MM.1S (cell line): ENCODE results near the gene RAB11FIP4.
"Not testable (repeated sequence)": the region's sequence is repeated elsewhere in the genome, so short reads cannot be mapped to it uniquely, and the experiment has no call there.

ENCODE experiments used
- DNase-seq: peaks from one replicate; pipeline ENCODE4 v3.0.0-alpha.2; 2015
- H2AFZ ChIP-seq: fragments of 300-600 bp; sonication (generic); 2 replicates; pipeline ENCODE4 v1.6.0; 2016; ENCODE audit warnings: antibody characterized with exemption, low read length
- H3F3A ChIP-seq: fragments of 300-600 bp; sonication (generic); 2 replicates; pipeline ENCODE4 v1.6.1; 2016; ENCODE audit warnings: mild to moderate bottlenecking, antibody characterized with exemption, low read length, moderate library complexity, mixed read lengths; ENCODE audit not compliant: insufficient read depth
- H3K27ac ChIP-seq: fragments of 300-600 bp; sonication (generic); 2 replicates; pipeline ENCODE4 v1.5.1; 2016; ENCODE audit warnings: mild to moderate bottlenecking, low read length
- H3K27me3 ChIP-seq: fragments of 300-600 bp; sonication (generic); replicated peaks from 2 replicates; pipeline ENCODE4 v1.6.0; 2016; ENCODE audit warnings: low read length; ENCODE audit not compliant: insufficient read depth
- H3K36me3 ChIP-seq: fragments of 300-600 bp; sonication (generic); replicated peaks from 2 replicates; pipeline ENCODE4 v1.6.1; 2016; ENCODE audit warnings: mild to moderate bottlenecking, low read length, mixed read lengths; ENCODE audit not compliant: insufficient read depth
- H3K4me1 ChIP-seq: fragments of 300-600 bp; sonication (generic); 2 replicates; pipeline ENCODE4 v1.6.1; 2016; ENCODE audit warnings: low read length, mixed read lengths
- H3K4me2 ChIP-seq: fragments of 300-600 bp; sonication (generic); 2 replicates; pipeline ENCODE4 v1.6.0; 2016; ENCODE audit warnings: low read depth, low read length
- H3K4me3 ChIP-seq: fragments of 300-600 bp; sonication (generic); 2 replicates; pipeline ENCODE4 v1.5.1; 2016; ENCODE audit warnings: low read length, mixed read lengths
- H3K79me2 ChIP-seq: fragments of 300-600 bp; sonication (generic); 2 replicates; pipeline ENCODE4 v1.6.1; 2016; ENCODE audit warnings: mixed run types, low read length, mixed read lengths
- H3K9ac ChIP-seq: fragments of 300-600 bp; sonication (generic); 2 replicates; pipeline ENCODE4 v1.6.1; 2016; ENCODE audit warnings: low read length, mixed read lengths
- H3K9me2 ChIP-seq: fragments of 300-600 bp; sonication (generic); replicated peaks from 2 replicates; pipeline ENCODE4 v1.6.1; 2016; ENCODE audit warnings: mild to moderate bottlenecking, low read length, mixed read lengths; ENCODE audit not compliant: insufficient read depth
- H3K9me3 ChIP-seq: fragments of 300-600 bp; sonication (generic); replicated peaks from 2 replicates; pipeline ENCODE4 v1.6.1; 2016; ENCODE audit warnings: mild to moderate bottlenecking, low read length, mixed read lengths; ENCODE audit not compliant: insufficient read depth
- H4K20me1 ChIP-seq: fragments of 300-600 bp; sonication (generic); 2 replicates; pipeline ENCODE4 v1.6.1; 2016; ENCODE audit warnings: mild to moderate bottlenecking, low read length, moderate library complexity, mixed read lengths; ENCODE audit not compliant: insufficient read depth
- CTCF ChIP-seq: fragments of 300-600 bp; sonication (generic); IDR thresholded peaks from 2 replicates; pipeline ENCODE4 v1.5.1; 2016; ENCODE audit warnings: antibody characterized with exemption, low read length, mixed read lengths
- EZH2 ChIP-seq: fragments of 300-600 bp; sonication (generic); optimal IDR thresholded peaks from 2 replicates; pipeline ENCODE3; 2017; ENCODE audit warnings: low read depth, mild to moderate bottlenecking, antibody characterized with exemption, low read length, mixed read lengths
- EZH2phosphoT487 ChIP-seq: fragments of 300-600 bp; sonication (generic); IDR thresholded peaks from 2 replicates; pipeline ENCODE4 v1.6.1; 2018; ENCODE audit warnings: antibody characterized with exemption, low read length

RAB11FIP4 gene

GRCh38 chr17:31391496-31391949, at the start of gene RAB11FIP4:
TSS of gene RAB11FIP4 (plus strand) at chr17:31391675. CDS start at chr17:31391853, 178 bp downstream.
- no peaks in the 10 kb centered on the region for H3K79me2 ChIP-seq
- peaks cover 19% of the 10 kb centered on the region; the same call in 1 of the 2 replicates for H3K27me3 ChIP-seq
- no peaks in the 10 kb centered on the region for H3K9me3 ChIP-seq
- no peak within 1 kb of the TSS for H3K4me2 ChIP-seq
- H3K27ac ChIP-seq = no peak within 1 kb of the TSS
- no peaks in the 10 kb centered on the region for H3F3A ChIP-seq
- TF ChIP-seq EZH2 (no peak), EZH2phosphoT487 (no peak), CTCF (no peak)
- no peak within 1 kb of the TSS for H2AFZ ChIP-seq
- no peak within 1 kb of the TSS for H3K9ac ChIP-seq
- no peaks in the 10 kb centered on the region for H3K9me2 ChIP-seq
- no peaks in the 10 kb centered on the region for H3K36me3 ChIP-seq
- no peaks in the 10 kb centered on the region for H3K4me1 ChIP-seq
- no peak for DNase-seq
- H3K4me3 ChIP-seq = no peak within 1 kb of the TSS
- H4K20me1 ChIP-seq = no peaks in the 10 kb centered on the region

DNA sequence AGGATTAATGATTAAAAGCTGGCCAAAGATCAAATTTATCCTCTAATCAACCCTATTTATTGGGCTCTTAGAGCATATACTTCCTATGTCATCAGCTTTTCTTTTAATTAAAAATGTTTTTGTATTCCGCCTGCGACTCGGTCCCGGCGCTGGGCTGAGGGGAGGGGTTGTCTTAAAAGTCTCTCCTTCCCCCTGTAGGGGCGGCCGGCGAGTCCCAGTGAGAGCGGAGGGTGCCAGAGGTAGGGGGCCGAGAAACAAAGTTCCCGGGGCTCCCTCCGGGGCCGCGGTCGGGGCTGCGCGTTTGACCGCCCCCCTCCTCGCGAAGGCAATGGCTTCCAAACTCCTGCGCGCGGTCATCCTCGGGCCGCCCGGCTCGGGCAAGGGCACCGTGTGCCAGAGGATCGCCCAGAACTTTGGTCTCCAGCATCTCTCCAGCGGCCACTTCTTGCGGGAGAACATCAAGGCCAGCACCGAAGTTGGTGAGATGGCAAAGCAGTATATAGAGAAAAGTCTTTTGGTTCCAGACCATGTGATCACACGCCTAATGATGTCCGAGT, 46.2 kb upstream of the RAB11FIP4 start:
- H4K20me1 ChIP-seq, H3K9me2 ChIP-seq, H3K4me1 ChIP-seq, H2AFZ ChIP-seq, H3K27me3 ChIP-seq, H3F3A ChIP-seq, H3K79me2 ChIP-seq, H3K36me3 ChIP-seq, H3K9me3 ChIP-seq, H3K4me2 ChIP-seq, DNase-seq, H3K27ac ChIP-seq, H3K4me3 ChIP-seq, H3K9ac ChIP-seq: not testable (repeated sequence)

GRCh38 chr17:31349454-31349853, 42.0 kb upstream of the RAB11FIP4 start:
- no peak overlapping the region for H3K9ac ChIP-seq
- H3K79me2 ChIP-seq = no peaks in the 10 kb centered on the region
- no peak overlapping the region for H3K4me3 ChIP-seq
- no peaks in the 10 kb centered on the region for H3K36me3 ChIP-seq
- no peaks in the 10 kb centered on the region for H3K4me1 ChIP-seq
- no peaks in the 10 kb centered on the region for H3K9me3 ChIP-seq
- no peak for DNase-seq
- TF ChIP-seq EZH2 = no peak
- no peak for TF ChIP-seq EZH2phosphoT487
- no peak for TF ChIP-seq CTCF
- H3K9me2 ChIP-seq = no peaks in the 10 kb centered on the region
- H2AFZ ChIP-seq = no peak overlapping the region
- no peaks in the 10 kb centered on the region for H3K27me3 ChIP-seq
- H3F3A ChIP-seq = no peaks in the 10 kb centered on the region
- H4K20me1 ChIP-seq = no peaks in the 10 kb centered on the region
- H3K27ac ChIP-seq = no peak overlapping the region
- H3K4me2 ChIP-seq = no peak overlapping the region

GRCh38 chr17:31355935-31356334, 35.5 kb upstream of the RAB11FIP4 start:
- TF ChIP-seq CTCF = no peak
- TF ChIP-seq EZH2 = no peak
- TF ChIP-seq EZH2phosphoT487 = no peak
- H3K9me3 ChIP-seq = no peaks in the 10 kb centered on the region
- DNase-seq = no peak
- no peak overlapping the region for H3K27ac ChIP-seq
- no peak overlapping the region for H3K9ac ChIP-seq
- no peaks in the 10 kb centered on the region for H3K27me3 ChIP-seq
- no peak overlapping the region for H2AFZ ChIP-seq
- no peaks in the 10 kb centered on the region for H3F3A ChIP-seq
- H3K36me3 ChIP-seq = peaks cover 5% of the 10 kb centered on the region; the same call in 1 of the 2 replicates
- no peaks in the 10 kb centered on the region for H4K20me1 ChIP-seq
- no peaks in the 10 kb centered on the region for H3K79me2 ChIP-seq
- H3K4me3 ChIP-seq = no peak overlapping the region
- H3K4me2 ChIP-seq = no peak overlapping the region
- no peaks in the 10 kb centered on the region for H3K9me2 ChIP-seq
- H3K4me1 ChIP-seq = no peaks in the 10 kb centered on the region
